HCT116 (cell line): ENCODE data around the gene RPL13.

Source experiments
- ELF1 ChIP-seq: IDR thresholded peaks from 2 replicates; pipeline ENCODE4 v1.6.1; 2012; ENCODE audit warnings: low read depth, borderline replicate concordance
- EZH2 ChIP-seq: fragments of 200-600 bp; sonication (generic); IDR thresholded peaks from 2 replicates; pipeline ENCODE4 v1.6.1; 2017; ENCODE audit warnings: antibody characterized with exemption, mixed run types
- FOSL1 ChIP-seq: IDR thresholded peaks from 2 replicates; pipeline ENCODE4 v1.6.1; 2012; ENCODE audit warnings: low read depth
- POLR2A ChIP-seq: IDR thresholded peaks from 2 replicates; pipeline ENCODE4 v1.7.0; 2011; ENCODE audit warnings: borderline replicate concordance; ENCODE audit not compliant: insufficient read depth, insufficient read length; ENCODE audit errors: extremely low read depth
- POLR2AphosphoS5 ChIP-seq: IDR thresholded peaks from 2 replicates; pipeline ENCODE4 v1.6.1; 2011; ENCODE audit warnings: mild to moderate bottlenecking, low read depth, low read length, moderate library complexity
- RAD21 ChIP-seq: IDR thresholded peaks from 2 replicates; pipeline ENCODE4 v1.6.1; 2012; ENCODE audit warnings: low read depth, mild to moderate bottlenecking
- ZNF274 ChIP-seq: fragments of 200-500 bp; sonication (Bioruptor generic); IDR thresholded peaks from 2 replicates; pipeline ENCODE4 v1.6.1; 2014; ENCODE audit warnings: mild to moderate bottlenecking, low read depth, low read length, inconsistent platforms
- TF ChIP-seq, protein P1 (sequence below), 3 experiments: fragments of 200-600 bp in 1 of 3; sonication (generic) in 1 of 3; IDR thresholded peaks in 2 of 3; conservative IDR thresholded peaks in 1 of 3; 2 replicates each; pipeline ENCODE4 v1.5.1; 2012 to 2017; ENCODE audit warnings: low read depth in 2 of 3, low read length in 2 of 3, antibody characterized with exemption in 1 of 3, borderline replicate concordance in 1 of 3, control low read depth in 1 of 3, mild to moderate bottlenecking in 1 of 3, mixed read lengths in 1 of 3, mixed run types in 1 of 3, moderate library complexity in 1 of 3; ENCODE audit not compliant: insufficient read depth in 1 of 3
- TF ChIP-seq, protein P2 (sequence below): IDR thresholded peaks from 2 replicates; pipeline ENCODE4 v1.6.1; 2012; ENCODE audit warnings: low read depth
- TF ChIP-seq, protein P3 (sequence below): IDR thresholded peaks from 2 replicates; pipeline ENCODE4 v1.6.1; 2012

- TF ChIP-seq, protein P1, sequence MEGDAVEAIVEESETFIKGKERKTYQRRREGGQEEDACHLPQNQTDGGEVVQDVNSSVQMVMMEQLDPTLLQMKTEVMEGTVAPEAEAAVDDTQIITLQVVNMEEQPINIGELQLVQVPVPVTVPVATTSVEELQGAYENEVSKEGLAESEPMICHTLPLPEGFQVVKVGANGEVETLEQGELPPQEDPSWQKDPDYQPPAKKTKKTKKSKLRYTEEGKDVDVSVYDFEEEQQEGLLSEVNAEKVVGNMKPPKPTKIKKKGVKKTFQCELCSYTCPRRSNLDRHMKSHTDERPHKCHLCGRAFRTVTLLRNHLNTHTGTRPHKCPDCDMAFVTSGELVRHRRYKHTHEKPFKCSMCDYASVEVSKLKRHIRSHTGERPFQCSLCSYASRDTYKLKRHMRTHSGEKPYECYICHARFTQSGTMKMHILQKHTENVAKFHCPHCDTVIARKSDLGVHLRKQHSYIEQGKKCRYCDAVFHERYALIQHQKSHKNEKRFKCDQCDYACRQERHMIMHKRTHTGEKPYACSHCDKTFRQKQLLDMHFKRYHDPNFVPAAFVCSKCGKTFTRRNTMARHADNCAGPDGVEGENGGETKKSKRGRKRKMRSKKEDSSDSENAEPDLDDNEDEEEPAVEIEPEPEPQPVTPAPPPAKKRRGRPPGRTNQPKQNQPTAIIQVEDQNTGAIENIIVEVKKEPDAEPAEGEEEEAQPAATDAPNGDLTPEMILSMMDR (IDR thresholded peaks at IDR 0.05 in 2 of 3, conservative IDR thresholded peaks at IDR 0.05 in 1 of 3; ENCODE audit: borderline replicate concordance in 1 of 3, insufficient read depth in 1 of 3, low read depth in 2 of 3, low read length in 2 of 3), result no peak
- TF ChIP-seq, protein P2, sequence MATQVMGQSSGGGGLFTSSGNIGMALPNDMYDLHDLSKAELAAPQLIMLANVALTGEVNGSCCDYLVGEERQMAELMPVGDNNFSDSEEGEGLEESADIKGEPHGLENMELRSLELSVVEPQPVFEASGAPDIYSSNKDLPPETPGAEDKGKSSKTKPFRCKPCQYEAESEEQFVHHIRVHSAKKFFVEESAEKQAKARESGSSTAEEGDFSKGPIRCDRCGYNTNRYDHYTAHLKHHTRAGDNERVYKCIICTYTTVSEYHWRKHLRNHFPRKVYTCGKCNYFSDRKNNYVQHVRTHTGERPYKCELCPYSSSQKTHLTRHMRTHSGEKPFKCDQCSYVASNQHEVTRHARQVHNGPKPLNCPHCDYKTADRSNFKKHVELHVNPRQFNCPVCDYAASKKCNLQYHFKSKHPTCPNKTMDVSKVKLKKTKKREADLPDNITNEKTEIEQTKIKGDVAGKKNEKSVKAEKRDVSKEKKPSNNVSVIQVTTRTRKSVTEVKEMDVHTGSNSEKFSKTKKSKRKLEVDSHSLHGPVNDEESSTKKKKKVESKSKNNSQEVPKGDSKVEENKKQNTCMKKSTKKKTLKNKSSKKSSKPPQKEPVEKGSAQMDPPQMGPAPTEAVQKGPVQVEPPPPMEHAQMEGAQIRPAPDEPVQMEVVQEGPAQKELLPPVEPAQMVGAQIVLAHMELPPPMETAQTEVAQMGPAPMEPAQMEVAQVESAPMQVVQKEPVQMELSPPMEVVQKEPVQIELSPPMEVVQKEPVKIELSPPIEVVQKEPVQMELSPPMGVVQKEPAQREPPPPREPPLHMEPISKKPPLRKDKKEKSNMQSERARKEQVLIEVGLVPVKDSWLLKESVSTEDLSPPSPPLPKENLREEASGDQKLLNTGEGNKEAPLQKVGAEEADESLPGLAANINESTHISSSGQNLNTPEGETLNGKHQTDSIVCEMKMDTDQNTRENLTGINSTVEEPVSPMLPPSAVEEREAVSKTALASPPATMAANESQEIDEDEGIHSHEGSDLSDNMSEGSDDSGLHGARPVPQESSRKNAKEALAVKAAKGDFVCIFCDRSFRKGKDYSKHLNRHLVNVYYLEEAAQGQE, result no peak
- TF ChIP-seq EZH2, result no peak
- no peak for TF ChIP-seq POLR2AphosphoS5
- TF ChIP-seq POLR2A, result no peak
- TF ChIP-seq FOSL1, result no peak
- TF ChIP-seq, protein P3, sequence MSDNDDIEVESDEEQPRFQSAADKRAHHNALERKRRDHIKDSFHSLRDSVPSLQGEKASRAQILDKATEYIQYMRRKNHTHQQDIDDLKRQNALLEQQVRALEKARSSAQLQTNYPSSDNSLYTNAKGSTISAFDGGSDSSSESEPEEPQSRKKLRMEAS, result no peak
- TF ChIP-seq RAD21, result no peak
- no peak for TF ChIP-seq ZNF274
- no peak for TF ChIP-seq ELF1
Observed at GRCh38 chr16:89572485-89573205, 12.2 kb downstream of the RPL13 start.
